Endothelial cell of umbilical vein (primary cell): ENCODE results near the gene ACAP1. TPM values are rescaled to one million over a fixed set of nuclear protein-coding genes. Genes with fewer than 3 reads are reported as not detected.

ENCODE experiments used
- BruUV-seq: library from RNA; stranded (reverse); fragments of 400-500 nt; replicated peaks from 2 replicates; lab custom pipeline; 2021; lab: Mats Ljungman, UMichigan
- CTCF ChIA-PET: fragments of 300-600, 350-600 bp; sonication (Branson Sonifier 250); formaldehyde crosslinking; loops from one replicate; lab custom pipeline; 2021; ENCODE audit warnings: antibody characterized with exemption, inconsistent platforms; lab: Charles Lee
- POLR2A ChIA-PET: fragments of 300-600, 350-600 bp; sonication (Branson Sonifier 250); formaldehyde crosslinking; loops from one replicate; lab custom pipeline; 2021; ENCODE audit warnings: antibody characterized with exemption, inconsistent platforms; lab: Charles Lee
- DNase-seq: peaks from one replicate; pipeline ENCODE4 v3.0.0-alpha.2; 2011; ENCODE audit warnings: low read depth, low spot score
- FAIRE-seq: peaks from 2 replicates; lab custom pipeline; 2011; peaks lifted over from hg19 to GRCh38; lab: Jason Lieb, UNC
- H2AFZ ChIP-seq: 2 replicates; pipeline ENCODE4 v1.6.0; 2012; ENCODE audit warnings: low read depth, low read length, control low read depth, inconsistent platforms
- H3K27ac ChIP-seq: 2 replicates; pipeline ENCODE4 v1.5.1; 2011; ENCODE audit warnings: low read depth, mild to moderate bottlenecking, control low read depth, low read length, moderate library complexity; ENCODE audit not compliant: insufficient read depth
- H3K27me3 ChIP-seq, 2 experiments: 2 replicates each; pipeline versions ENCODE4 v1.6.0 to v1.6.1; 2011; ENCODE audit warnings: low read length in 2 of 2, mixed read lengths in 1 of 2; ENCODE audit not compliant: control insufficient read depth in 2 of 2, insufficient read depth in 2 of 2
- H3K36me3 ChIP-seq, 2 experiments: 2 replicates in 1 of 2; 3 replicates in 1 of 2; pipeline ENCODE4 v1.5.1; 2011; ENCODE audit warnings: low read length in 2 of 2, mild to moderate bottlenecking in 1 of 2, moderate library complexity in 1 of 2; ENCODE audit not compliant: control insufficient read depth in 2 of 2, insufficient read depth in 2 of 2; ENCODE audit errors: extremely low read depth in 1 of 2
- H3K4me1 ChIP-seq: 3 replicates; pipeline ENCODE4 v1.5.1; 2011; ENCODE audit warnings: mild to moderate bottlenecking, low read length; ENCODE audit not compliant: control insufficient read depth, insufficient read depth; ENCODE audit errors: extremely low read depth
- H3K4me2 ChIP-seq: 2 replicates; pipeline ENCODE4 v1.6.1; 2011; ENCODE audit warnings: low read length, control low read depth, mixed read lengths; ENCODE audit not compliant: insufficient read depth
- H3K4me3 ChIP-seq, 3 experiments: fragments of 200-600 bp in 1 of 3; sonication (generic), shearing (Covaris generic) in 1 of 3; replicated peaks in 1 of 3; 2 replicates each; pipeline ENCODE4 v1.5.1; 2011 to 2016; ENCODE audit warnings: control low read depth in 3 of 3, low read length in 3 of 3, mild to moderate bottlenecking in 2 of 3, inconsistent platforms in 1 of 3, low read depth in 1 of 3, moderate library complexity in 1 of 3; ENCODE audit not compliant: insufficient read depth in 1 of 3
- H3K79me2 ChIP-seq: 2 replicates; pipeline ENCODE4 v1.6.0; 2012; ENCODE audit warnings: low read length, inconsistent platforms; ENCODE audit not compliant: control insufficient read depth, insufficient read depth
- H3K9ac ChIP-seq: replicated peaks from 2 replicates; pipeline ENCODE3; 2011; ENCODE audit warnings: low read length, control low read depth; ENCODE audit not compliant: insufficient read depth; ENCODE audit errors: extremely low read depth
- H3K9me1 ChIP-seq: replicated peaks from 3 replicates; pipeline ENCODE4 v1.6.0; 2011; ENCODE audit warnings: mild to moderate bottlenecking, low read length; ENCODE audit not compliant: control insufficient read depth, insufficient read depth; ENCODE audit errors: extremely low read depth
- H3K9me3 ChIP-seq: replicated peaks from 2 replicates; pipeline ENCODE4 v1.5.1; 2012; ENCODE audit warnings: low read length, inconsistent platforms; ENCODE audit not compliant: control insufficient read depth, insufficient read depth
- H4K20me1 ChIP-seq: replicated peaks from 2 replicates; pipeline ENCODE3; 2011; ENCODE audit warnings: mild to moderate bottlenecking, low read length; ENCODE audit not compliant: control insufficient read depth, insufficient read depth; ENCODE audit errors: extremely low read depth
- FOS ChIP-seq: IDR thresholded peaks from 2 replicates; pipeline ENCODE4 v1.6.1; 2011; ENCODE audit warnings: mild to moderate bottlenecking, low read length, moderate library complexity, borderline replicate concordance; ENCODE audit not compliant: insufficient read depth
- GATA2 ChIP-seq: IDR thresholded peaks from 2 replicates; pipeline ENCODE4 v1.7.0; 2011; ENCODE audit warnings: low read depth, mild to moderate bottlenecking, moderate library complexity, mixed read lengths, low read length; ENCODE audit not compliant: insufficient read length, insufficient read depth
- JUN ChIP-seq: IDR thresholded peaks from 2 replicates; pipeline ENCODE4 v1.6.1; 2011; ENCODE audit warnings: borderline replicate concordance, low read depth; ENCODE audit not compliant: insufficient read length, insufficient read depth
- dilution Hi-C: fragments of 300-500 bp; cut with MboI; formaldehyde crosslinking; loops from one replicate; pipeline ENCODE4 v1.15.0; 2019; ENCODE audit warnings: low sequenced_read_pairs; ENCODE audit not compliant: extremely low pct_ligation_motif_present
- intact Hi-C: fragments of 100-400 bp; cut with micrococcal nuclease; formaldehyde crosslinking; loops from one replicate; pipeline ENCODE4 v1.10.0; 2022
- polyA plus RNA-seq, 4 experiments: library from polyadenylated mRNA; depleted of rRNA in 3 of 4; stranded (reverse) in 3 of 4; unstranded in 1 of 4; fragments of >200 nt; gene quantifications; 2 replicates each; pipeline versions ENCODE4 v1.2.1 to v1.2.3, GENCODE V29; 2011 to 2012; ENCODE audit warnings: missing spikeins in 1 of 4
- total RNA-seq: library from RNA; stranded (reverse); gene quantifications from 2 replicates; pipeline ENCODE4 v1.2.3, GENCODE V29; 2021

Gene ACAP1
- total and polyA plus RNA-seq, 2 donors (not counting 3 experiments of a cell fraction or from before 2014, with no cell fraction given): 0.46 TPM; not detected in 1

DNA sequence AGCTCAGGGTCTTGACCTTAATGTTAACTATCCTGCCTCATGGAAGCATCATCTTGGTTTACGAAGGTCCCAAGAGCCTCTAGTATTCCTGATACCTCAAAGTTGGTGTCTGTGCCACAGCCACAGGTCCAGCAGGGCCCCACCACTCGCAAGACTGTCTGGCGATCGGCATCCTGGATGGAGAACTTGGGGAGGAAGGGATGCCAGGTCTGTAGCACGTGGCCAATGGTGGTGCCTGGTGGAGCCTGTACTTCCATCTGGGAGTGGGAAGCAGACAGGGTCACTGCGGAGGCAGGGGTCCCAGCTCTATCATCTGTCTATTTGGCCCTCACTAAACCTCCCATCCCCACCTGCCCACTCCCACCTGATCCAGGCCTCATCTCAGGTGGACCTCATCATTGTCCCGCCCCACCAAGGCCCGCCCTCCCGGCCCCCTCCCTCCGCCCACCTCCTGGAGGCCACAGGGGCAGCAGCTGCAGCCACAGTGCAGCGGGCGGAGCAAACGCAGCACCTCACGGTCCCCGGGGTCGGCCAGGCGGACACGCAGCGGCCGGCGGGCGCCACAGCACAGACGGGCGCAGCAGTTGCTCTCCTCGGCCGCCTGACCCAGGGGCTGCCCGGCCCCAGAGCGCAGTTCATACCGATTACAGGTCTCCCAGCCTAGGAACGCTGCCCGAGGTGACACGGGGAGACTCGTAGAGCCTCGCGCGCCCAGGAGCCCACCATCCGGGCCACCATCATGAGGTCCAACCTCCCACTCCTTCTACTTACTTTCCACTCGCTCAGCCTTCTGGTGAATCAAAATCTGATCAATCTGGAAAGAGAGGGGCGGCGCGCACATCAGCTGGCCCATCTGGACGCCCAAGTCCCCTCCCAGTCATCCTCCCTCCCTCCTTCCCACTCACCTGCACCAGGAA, 56.6 kb downstream of the ACAP1 start:
- Histone ChIP-seq H4K20me1 (no peaks in the 10 kb centered on the region), H3K4me2 (peak overlapping the region; percentile 45), H3K9ac (no peak overlapping the region), H2AFZ (no peak overlapping the region), H3K4me3 (peak overlapping the region in 1 of 3 experiments; percentile 93), H3K9me3 (no peaks in the 10 kb centered on the region), H3K27ac (no peak overlapping the region), H3K36me3 (peaks cover 0 to 21% of the 10 kb centered on the region in 2 experiments), H3K27me3 (no peaks in the 10 kb centered on the region), H3K9me1 (no peaks in the 10 kb centered on the region), H3K79me2 (no peaks in the 10 kb centered on the region), H3K4me1 (peaks cover 16% of the 10 kb centered on the region)
- ChIA-PET POLR2A (interaction anchor here (1.1 kb wide), 1 partner anchor 21 kb away, joined by 3 read pairs; no protein-coding TSS in a partner anchor), CTCF (interaction anchor here (0.8 to 2.0 kb wide), 4 partner anchors 10 to 168 kb away, joined by 3 to 11 read pairs (median 8); partner anchors contain the start of gene TMEM256)
- dilution Hi-C loops: no loop called here
- TF ChIP-seq FOS (no peak), GATA2 (no peak), JUN (no peak)
- BruUV-seq: TSS peak; percentile 20
- peak; percentile 46 for FAIRE-seq
- DNase-seq: no peak
- intact Hi-C loops: loop anchor here (5.0 kb wide), 1 partner anchor 36 kb away; the partner anchor contains the start of gene TMEM95
